Left lung (tissue), 10 donors: ENCODE measurements around the gene CFAP43. TPM values are rescaled to one million over a fixed set of nuclear protein-coding genes. Genes with fewer than 3 reads are reported as not detected.
"Not testable (repeated sequence)": the region's sequence is repeated elsewhere in the genome, so short reads cannot be mapped to it uniquely, and the experiment has no call there.

Experiments
- ATAC-seq: fragments of 200-7000 bp; cut with Tn5 transposase; one replicate; pipeline ENCODE4 v1.9.1; 2020; ENCODE audit warnings: moderate library complexity
- DNase-seq, 4 donors: peaks; one replicate each; pipeline ENCODE4 v3.0.0-alpha.2; 2013 to 2020
- H3K27ac ChIP-seq, 2 donors: fragments of 200-600 bp; sonication (generic) in 1 of 2; one replicate each; pipeline versions ENCODE4 v1.5.0 to v1.8.0; 2020 to 2021
- H3K27me3 ChIP-seq, 2 donors: fragments of 200-600 bp; sonication (generic) in 1 of 2; one replicate each; pipeline versions ENCODE4 v1.5.0 to v1.8.0; 2020 to 2021
- H3K36me3 ChIP-seq, 2 donors: fragments of 200-600 bp; sonication (generic) in 1 of 2; one replicate each; pipeline versions ENCODE4 v1.5.0 to v1.8.0; 2020 to 2021
- H3K4me1 ChIP-seq, 2 donors: fragments of 200-600 bp; one replicate each; pipeline ENCODE4 v1.8.0; 2021
- H3K4me3 ChIP-seq, 2 donors: fragments of 200-600 bp; sonication (generic) in 1 of 2; one replicate each; pipeline versions ENCODE4 v1.5.0 to v1.8.0; 2020 to 2021; ENCODE audit warnings: mild to moderate bottlenecking in 1 of 2
- H3K9me3 ChIP-seq, 2 donors: fragments of 200-600 bp; sonication (generic) in 1 of 2; one replicate each; pipeline versions ENCODE4 v1.5.0 to v1.8.0; 2020 to 2021
- intact Hi-C, 2 donors: fragments of 100-400 bp; cut with DNase I; formaldehyde crosslinking; loops; one replicate each; pipeline versions ENCODE4 v1.11.2 to v1.14.2; 2022
- polyA plus RNA-seq, 6 donors: library from polyadenylated mRNA; unstranded; fragments of 120-200 nt; gene quantifications; one replicate each; pipeline ENCODE4 v1.2.1, GENCODE V29; 2013; ENCODE audit not compliant: insufficient read length in 6 of 6
- total RNA-seq, 2 donors: library from RNA; stranded (reverse); fragmentation: NEBNext Ultra II Directional; extraction: Animal tissue kit (Norgen Biotek cat#: 25700); gene quantifications; one replicate each; pipeline ENCODE4 v1.2.1, GENCODE V29; 2021
- TF ChIP-seq, protein P1 (sequence below), 2 donors: fragments of 200-600 bp; sonication (generic) in 1 of 2; IDR thresholded peaks; one replicate each; pipeline versions ENCODE4 v1.5.0 to v1.8.0; 2021; ENCODE audit warnings: antibody characterized with exemption in 2 of 2
- donor health status: DM: no; HTN: yes; CAD: no.
- donor health status: DM: no; HTN: no; CAD: no.

Gene CFAP43
- total and polyA plus RNA-seq, 8 donors = 0.70 to 24.5 (median 11.9) TPM

DNA sequence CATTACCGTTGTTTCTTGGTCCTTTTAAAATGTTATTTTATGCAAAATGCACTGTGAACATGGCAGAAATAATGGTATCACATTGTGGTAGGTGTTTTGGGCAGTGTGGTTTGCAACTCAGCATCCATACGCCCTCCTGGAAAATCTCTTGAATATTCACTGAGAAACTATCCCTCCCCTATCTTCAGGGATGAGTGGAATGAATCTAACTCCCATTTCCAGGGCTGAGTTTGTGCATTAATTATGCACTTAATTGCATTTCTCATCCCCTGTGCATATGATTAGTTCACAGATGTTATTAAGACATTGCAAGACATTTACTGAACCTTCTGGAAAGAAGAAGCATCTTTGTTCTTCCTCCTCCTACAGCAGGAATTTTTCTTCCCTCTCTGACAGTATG, 36.5 kb downstream of the CFAP43 start:
- H3K27ac ChIP-seq = no peak overlapping the region
- no peak for DNase-seq
- H3K4me1 ChIP-seq = no peaks in the 10 kb centered on the region
- intact Hi-C loops = no loop called here
- TF ChIP-seq, protein P1, sequence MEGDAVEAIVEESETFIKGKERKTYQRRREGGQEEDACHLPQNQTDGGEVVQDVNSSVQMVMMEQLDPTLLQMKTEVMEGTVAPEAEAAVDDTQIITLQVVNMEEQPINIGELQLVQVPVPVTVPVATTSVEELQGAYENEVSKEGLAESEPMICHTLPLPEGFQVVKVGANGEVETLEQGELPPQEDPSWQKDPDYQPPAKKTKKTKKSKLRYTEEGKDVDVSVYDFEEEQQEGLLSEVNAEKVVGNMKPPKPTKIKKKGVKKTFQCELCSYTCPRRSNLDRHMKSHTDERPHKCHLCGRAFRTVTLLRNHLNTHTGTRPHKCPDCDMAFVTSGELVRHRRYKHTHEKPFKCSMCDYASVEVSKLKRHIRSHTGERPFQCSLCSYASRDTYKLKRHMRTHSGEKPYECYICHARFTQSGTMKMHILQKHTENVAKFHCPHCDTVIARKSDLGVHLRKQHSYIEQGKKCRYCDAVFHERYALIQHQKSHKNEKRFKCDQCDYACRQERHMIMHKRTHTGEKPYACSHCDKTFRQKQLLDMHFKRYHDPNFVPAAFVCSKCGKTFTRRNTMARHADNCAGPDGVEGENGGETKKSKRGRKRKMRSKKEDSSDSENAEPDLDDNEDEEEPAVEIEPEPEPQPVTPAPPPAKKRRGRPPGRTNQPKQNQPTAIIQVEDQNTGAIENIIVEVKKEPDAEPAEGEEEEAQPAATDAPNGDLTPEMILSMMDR (IDR thresholded peaks at IDR 0.05) = no peak
- no peaks in the 10 kb centered on the region for H3K27me3 ChIP-seq
- H3K36me3 ChIP-seq = no peaks in the 10 kb centered on the region
- H3K9me3 ChIP-seq = no peaks in the 10 kb centered on the region
- no peak for ATAC-seq
- H3K4me3 ChIP-seq = no peak overlapping the region

DNA sequence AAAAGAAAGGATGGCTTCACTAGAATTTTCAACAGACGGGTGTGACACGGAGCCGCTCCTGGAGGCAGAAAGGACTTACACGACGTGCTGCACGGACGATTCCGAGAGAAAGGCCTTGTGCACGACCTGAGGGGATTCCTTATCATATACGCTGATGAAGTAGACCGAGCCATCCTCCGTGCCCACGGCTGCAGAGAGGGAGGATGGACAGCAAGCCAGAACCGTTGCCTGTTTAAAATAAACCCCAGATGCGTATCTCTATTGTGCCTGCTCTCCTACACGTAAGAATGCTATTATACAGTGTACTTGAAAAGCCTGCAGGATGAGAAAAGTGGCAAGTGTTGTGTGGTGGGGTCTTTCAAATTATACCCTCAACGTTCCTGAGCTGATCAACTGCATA, 38.4 kb downstream of the CFAP43 start:
- no peaks in the 10 kb centered on the region for H3K4me1 ChIP-seq
- H3K9me3 ChIP-seq = no peaks in the 10 kb centered on the region
- intact Hi-C loops = no loop called here
- DNase-seq (no peak), ATAC-seq (no peak)
- H3K27ac ChIP-seq = no peak overlapping the region
- TF ChIP-seq, protein P1 (IDR thresholded peaks at IDR 0.05) = no peak
- no peak overlapping the region for H3K4me3 ChIP-seq
- no peaks in the 10 kb centered on the region for H3K27me3 ChIP-seq
- H3K36me3 ChIP-seq = no peaks in the 10 kb centered on the region

DNA sequence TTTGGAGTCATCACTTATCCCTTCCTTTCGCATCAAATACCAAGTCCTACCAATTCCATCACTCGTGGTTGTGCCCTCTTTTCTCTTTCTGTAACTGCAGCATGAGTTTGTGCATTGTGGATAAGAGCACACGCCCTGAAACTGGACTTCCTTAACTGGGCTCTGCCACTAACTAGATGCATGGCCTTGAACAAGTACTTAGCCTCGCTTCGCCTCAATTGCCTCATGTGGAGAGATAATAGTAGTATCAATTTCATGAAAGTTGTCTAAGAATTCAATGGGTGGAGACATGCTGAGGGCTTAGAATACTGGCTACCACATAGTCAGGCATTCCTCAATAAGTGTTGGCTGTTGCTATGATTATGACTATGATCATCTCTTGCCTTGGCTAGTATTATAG, 41.5 kb downstream of the CFAP43 start:
- Histone ChIP-seq H3K4me3 (no peak overlapping the region), H3K4me1 (no peaks in the 10 kb centered on the region), H3K27ac (no peak overlapping the region), H3K9me3 (no peaks in the 10 kb centered on the region), H3K27me3 (no peaks in the 10 kb centered on the region), H3K36me3 (no peaks in the 10 kb centered on the region)
- TF ChIP-seq, protein P1 (IDR thresholded peaks at IDR 0.05) = no peak
- DNase-seq (no peak), ATAC-seq (no peak)
- intact Hi-C loops = no loop called here

DNA sequence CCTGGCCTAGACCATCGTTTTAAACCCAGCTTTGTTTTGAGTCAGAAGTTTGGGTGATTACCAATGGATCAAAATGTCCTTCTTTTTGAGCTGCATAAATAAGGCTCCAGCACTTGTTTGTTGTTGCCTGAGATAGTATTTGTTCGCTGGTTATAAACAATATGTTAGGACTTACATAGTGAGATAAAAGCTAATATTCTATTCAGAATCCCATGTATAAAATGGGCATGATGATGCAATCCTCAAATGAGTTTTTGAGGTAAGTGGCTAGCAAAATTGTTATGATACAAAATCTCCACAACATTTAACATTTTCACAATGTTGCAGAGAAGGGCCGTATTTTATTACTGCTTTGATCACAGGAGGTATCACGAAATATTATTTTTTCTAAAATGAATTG, 48.5 kb downstream of the CFAP43 start:
- ATAC-seq (no peak), DNase-seq (no peak)
- no peaks in the 10 kb centered on the region for H3K9me3 ChIP-seq
- H3K36me3 ChIP-seq = no peaks in the 10 kb centered on the region
- no peak overlapping the region for H3K4me3 ChIP-seq
- TF ChIP-seq, protein P1 (IDR thresholded peaks at IDR 0.05) = no peak
- no peak overlapping the region for H3K27ac ChIP-seq
- H3K27me3 ChIP-seq = no peaks in the 10 kb centered on the region
- intact Hi-C loops = no loop called here
- H3K4me1 ChIP-seq = no peaks in the 10 kb centered on the region

DNA sequence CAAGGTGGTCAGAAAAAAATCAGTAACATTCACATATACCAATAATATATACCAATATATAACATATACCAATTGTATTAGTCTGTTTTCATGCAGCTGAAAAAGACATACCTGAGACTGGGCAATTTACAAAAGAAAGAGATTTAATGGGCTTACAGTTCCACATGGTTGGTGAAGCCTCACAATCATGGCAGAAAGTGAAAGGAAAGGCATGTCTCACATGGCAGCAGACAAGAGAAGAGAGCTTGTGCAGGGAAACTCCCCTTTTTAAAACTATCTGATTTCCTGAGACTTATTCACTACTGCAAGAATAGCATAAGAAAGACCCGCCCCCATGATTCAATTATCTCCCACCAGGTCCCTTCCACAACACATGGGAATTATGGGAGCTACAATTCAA, 58.0 kb downstream of the CFAP43 start:
- intact Hi-C loops, ATAC-seq, H3K9me3 ChIP-seq, H3K27ac ChIP-seq, H3K4me1 ChIP-seq, DNase-seq, H3K36me3 ChIP-seq, H3K4me3 ChIP-seq, H3K27me3 ChIP-seq: not testable (repeated sequence)

DNA sequence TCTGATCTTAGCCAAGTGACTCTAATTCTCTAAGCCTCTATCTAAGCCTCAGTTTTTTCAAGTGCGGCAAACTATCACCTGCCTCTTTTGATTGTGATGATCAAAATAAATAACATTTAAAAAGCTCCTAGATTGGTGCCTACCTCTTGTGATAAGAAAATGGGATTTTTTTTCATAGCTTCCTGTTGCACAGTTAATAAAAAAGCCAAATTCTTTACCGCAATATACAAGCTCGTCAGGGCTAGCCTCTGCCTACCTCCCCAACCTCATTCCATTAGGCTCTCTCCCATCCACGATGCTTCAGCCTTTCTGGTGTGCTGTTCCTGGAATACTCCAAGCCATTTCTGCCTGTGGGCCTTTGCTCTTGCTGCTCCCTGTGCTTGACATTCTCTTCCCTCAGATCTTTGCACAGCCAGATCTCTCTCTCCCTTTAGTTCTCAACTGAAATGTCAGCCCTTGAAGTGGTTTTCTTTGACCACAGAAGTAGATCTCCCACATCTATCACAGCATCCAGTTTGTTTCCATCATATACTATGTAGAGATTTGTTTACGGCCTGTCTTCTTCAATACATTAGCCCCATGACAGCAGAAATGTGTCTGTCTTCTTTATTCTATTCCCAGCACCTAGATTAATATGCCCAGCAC, 61.4 kb downstream of the CFAP43 start:
- Histone ChIP-seq H3K4me3 (no peak overlapping the region), H3K27ac (no peak overlapping the region), H3K27me3 (no peaks in the 10 kb centered on the region), H3K4me1 (no peaks in the 10 kb centered on the region), H3K36me3 (no peaks in the 10 kb centered on the region), H3K9me3 (peaks cover 0 to 4% of the 10 kb centered on the region in 2 donors)
- intact Hi-C loops = no loop called here
- DNase-seq (no peak), ATAC-seq (no peak)
- TF ChIP-seq, protein P1 (IDR thresholded peaks at IDR 0.05) = no peak
